PC-3 (cell line): ENCODE measurements around the gene SSU72. TPM values are rescaled to one million over a fixed set of nuclear protein-coding genes. Genes with fewer than 3 reads are reported as not detected.
"Not testable (repeated sequence)": the region's sequence is repeated elsewhere in the genome, so short reads cannot be mapped to it uniquely, and the experiment has no call there.

Source experiments
- ATAC-seq: fragments of 200-7000 bp; cut with Tn5 transposase; 2 replicates; pipeline ENCODE4 v1.9.1; 2020; ENCODE audit warnings: mild to moderate bottlenecking, moderate library complexity
- BruUV-seq: library from RNA; stranded (reverse); fragments of 400-500 nt; replicated peaks from 2 replicates; lab custom pipeline; 2021; lab: Mats Ljungman, UMichigan
- CTCF ChIA-PET: fragments of 300-600 bp; sonication (Branson Sonifier 250); formaldehyde crosslinking; loops from one replicate; lab custom pipeline; 2022; ENCODE audit warnings: antibody characterized with exemption; lab: Charles Lee
- POLR2A ChIA-PET: fragments of 300-600 bp; sonication (Branson Sonifier 250); formaldehyde crosslinking; loops from one replicate; lab custom pipeline; 2022; ENCODE audit warnings: antibody characterized with exemption; ENCODE audit not compliant: unreplicated experiment; lab: Charles Lee
- DNase-seq: peaks from one replicate; pipeline ENCODE4 v3.0.0-alpha.2; 2015
- H2AFZ ChIP-seq: fragments of 300-600 bp; sonication (generic); 2 replicates; pipeline ENCODE4 v1.6.0; 2016; ENCODE audit warnings: antibody characterized with exemption, low read length
- H3F3A ChIP-seq: fragments of 300-600 bp; sonication (generic); one replicate; pipeline ENCODE4 v1.6.0; 2017; ENCODE audit warnings: antibody characterized with exemption, low read length, control low read depth, mild to moderate bottlenecking; ENCODE audit not compliant: unreplicated experiment
- H3K27ac ChIP-seq: fragments of 300-600 bp; sonication (generic); 2 replicates; pipeline ENCODE4 v1.5.1; 2016; ENCODE audit warnings: mild to moderate bottlenecking, low read length
- H3K27me3 ChIP-seq: fragments of 300-600 bp; sonication (generic); 2 replicates; pipeline ENCODE4 v1.6.1; 2016; ENCODE audit warnings: low read length, mixed read lengths
- H3K36me3 ChIP-seq: fragments of 300-600 bp; sonication (generic); 2 replicates; pipeline ENCODE4 v1.6.1; 2016; ENCODE audit warnings: low read depth, mixed run types, low read length, mixed read lengths
- H3K4me1 ChIP-seq: fragments of 300-600 bp; sonication (generic); 2 replicates; pipeline ENCODE4 v1.5.1; 2016; ENCODE audit warnings: low read length; ENCODE audit not compliant: insufficient read depth
- H3K4me2 ChIP-seq: fragments of 300-600 bp; sonication (generic); 2 replicates; pipeline ENCODE4 v1.6.0; 2016; ENCODE audit warnings: low read length
- H3K4me3 ChIP-seq: fragments of 300-600 bp; sonication (generic); 2 replicates; pipeline ENCODE4 v1.5.1; 2016; ENCODE audit warnings: mild to moderate bottlenecking, low read length, mixed read lengths
- H3K79me2 ChIP-seq: fragments of 300-600 bp; sonication (generic); 2 replicates; pipeline ENCODE4 v1.6.1; 2017; ENCODE audit warnings: low read length, mixed read lengths
- H3K9ac ChIP-seq: fragments of 300-600 bp; sonication (generic); 2 replicates; pipeline ENCODE4 v1.6.0; 2016; ENCODE audit warnings: mild to moderate bottlenecking, low read length
- H3K9me2 ChIP-seq: fragments of 300-600 bp; sonication (generic); replicated peaks from 2 replicates; pipeline ENCODE4 v1.6.1; 2016; ENCODE audit warnings: mixed run types, low read length, mixed read lengths
- H3K9me3 ChIP-seq: fragments of 300-600 bp; sonication (generic); 2 replicates; pipeline ENCODE4 v1.6.1; 2016; ENCODE audit warnings: low read length, mixed read lengths
- H4K20me1 ChIP-seq: fragments of 300-600 bp; sonication (generic); 2 replicates; pipeline ENCODE4 v1.6.1; 2016; ENCODE audit warnings: low read length, mixed read lengths
- CTCF ChIP-seq: fragments of 300-600 bp; sonication (generic); conservative IDR thresholded peaks from 2 replicates; pipeline ENCODE4 v1.5.1; 2017; ENCODE audit warnings: antibody characterized with exemption, low read depth, mild to moderate bottlenecking, low read length
- EZH2 ChIP-seq: fragments of 300-600 bp; sonication (generic); IDR thresholded peaks from one replicate; pipeline ENCODE4 v1.6.1; 2017; ENCODE audit warnings: antibody characterized with exemption, mild to moderate bottlenecking, low read length; ENCODE audit not compliant: unreplicated experiment
- EZH2phosphoT487 ChIP-seq: fragments of 300-600 bp; sonication (generic); IDR thresholded peaks from 2 replicates; pipeline ENCODE4 v1.6.1; 2018; ENCODE audit warnings: mild to moderate bottlenecking, antibody characterized with exemption, low read length, borderline replicate concordance
- intact Hi-C: fragments of 100-400 bp; cut with micrococcal nuclease; formaldehyde crosslinking; loops from 2 replicates; pipeline ENCODE4 v1.9.0; 2023
- total RNA-seq: library from RNA; depleted of rRNA; stranded (reverse); fragments of >200 nt; gene quantifications from 2 replicates; pipeline ENCODE4 v1.2.3, GENCODE V29; 2014

SSU72 gene
- total RNA-seq, 1 experiment from 2014 or later: 283 TPM

GRCh38 chr1:1558591-1558990 lies 16.1 kb downstream of the SSU72 start:
- peaks cover 38% of the 10 kb centered on the region for H3K36me3 ChIP-seq
- H4K20me1 ChIP-seq: peaks cover 33% of the 10 kb centered on the region
- H3K4me2 ChIP-seq: no peak overlapping the region
- peaks cover 6% of the 10 kb centered on the region for H3F3A ChIP-seq
- no peak overlapping the region for H3K9ac ChIP-seq
- DNase-seq: no peak
- ChIA-PET POLR2A (no interaction called here), CTCF (no interaction called here)
- BruUV-seq: no TSS peak
- no peaks in the 10 kb centered on the region for H3K9me2 ChIP-seq
- H3K4me1 ChIP-seq: peaks cover 4% of the 10 kb centered on the region; the same call in 1 of the 2 replicates
- peaks cover 71% of the 10 kb centered on the region for H3K79me2 ChIP-seq
- TF ChIP-seq CTCF (no peak), EZH2phosphoT487 (no peak), EZH2 (no peak)
- H3K27me3 ChIP-seq: no peaks in the 10 kb centered on the region
- intact Hi-C loops: no loop called here
- no peak for ATAC-seq
- no peak overlapping the region for H3K4me3 ChIP-seq
- no peaks in the 10 kb centered on the region for H3K9me3 ChIP-seq
- no peak overlapping the region for H2AFZ ChIP-seq
- H3K27ac ChIP-seq: no peak overlapping the region

- intact Hi-C loops, H3K4me3 ChIP-seq, CTCF ChIA-PET, H2AFZ ChIP-seq, BruUV-seq, H3F3A ChIP-seq, H3K9me2 ChIP-seq, POLR2A ChIA-PET, ATAC-seq, H3K9me3 ChIP-seq, DNase-seq, H3K27me3 ChIP-seq, H3K9ac ChIP-seq, H3K27ac ChIP-seq, H3K4me2 ChIP-seq, H3K4me1 ChIP-seq: not testable (repeated sequence)
- peaks cover 29% of the 10 kb centered on the region for H3K36me3 ChIP-seq
- H4K20me1 ChIP-seq: peaks cover 26% of the 10 kb centered on the region
- H3K79me2 ChIP-seq: peaks cover 63% of the 10 kb centered on the region
Observed at GRCh38 chr1:1557688-1558087, 17.0 kb downstream of the SSU72 start.

GRCh38 chr1:1556961-1557360 lies 17.7 kb downstream of the SSU72 start:
- H3K9me3 ChIP-seq, BruUV-seq, H3K27ac ChIP-seq, ATAC-seq, intact Hi-C loops, H3K4me2 ChIP-seq, H3K9ac ChIP-seq, H3K4me3 ChIP-seq, POLR2A ChIA-PET, H3K27me3 ChIP-seq, H3K4me1 ChIP-seq, CTCF ChIA-PET, H2AFZ ChIP-seq, H3F3A ChIP-seq, DNase-seq, H3K9me2 ChIP-seq: not testable (repeated sequence)
- Histone ChIP-seq H3K79me2 (peaks cover 63% of the 10 kb centered on the region), H4K20me1 (peaks cover 19% of the 10 kb centered on the region; the same call in 1 of the 2 replicates), H3K36me3 (peaks cover 22% of the 10 kb centered on the region; the same call in 1 of the 2 replicates)

- Histone ChIP-seq H3K36me3 (peaks cover 17% of the 10 kb centered on the region; the same call in 1 of the 2 replicates), H3K4me3 (no peak overlapping the region), H2AFZ (no peak overlapping the region), H3K79me2 (peaks cover 63% of the 10 kb centered on the region), H4K20me1 (peaks cover 14% of the 10 kb centered on the region; the same call in 1 of the 2 replicates), H3K4me2 (no peak overlapping the region), H3F3A (peaks cover 6% of the 10 kb centered on the region), H3K27me3 (no peaks in the 10 kb centered on the region), H3K9me2 (no peaks in the 10 kb centered on the region), H3K9ac (no peak overlapping the region), H3K9me3 (no peaks in the 10 kb centered on the region), H3K4me1 (peaks cover 4% of the 10 kb centered on the region; the same call in 1 of the 2 replicates), H3K27ac (no peak overlapping the region)
- intact Hi-C loops: no loop called here
- no peak for DNase-seq
- CTCF ChIA-PET: no interaction called here
- POLR2A ChIA-PET: no interaction called here
- TF ChIP-seq EZH2phosphoT487: no peak
- TF ChIP-seq EZH2: no peak
- TF ChIP-seq CTCF: no peak
- ATAC-seq: no peak
- BruUV-seq: no TSS peak
Observed at GRCh38 chr1:1556505-1556904, 18.2 kb downstream of the SSU72 start.
